AG09319 (cell line): ENCODE results near the gene SMIM38.
"Not testable (repeated sequence)": the region's sequence is repeated elsewhere in the genome, so short reads cannot be mapped to it uniquely, and the experiment has no call there.

ENCODE experiments used
- DNase-seq: peaks from one replicate; pipeline ENCODE4 v3.0.0-alpha.2; 2010; ENCODE audit warnings: low read depth; ENCODE audit errors: extremely low read depth
- TF ChIP-seq, protein P1 (sequence below): IDR thresholded peaks from 2 replicates; pipeline ENCODE4 v1.5.1; 2011; ENCODE audit warnings: low read depth, mild to moderate bottlenecking, inconsistent platforms, low read length, moderate library complexity

Gene SMIM38

DNA sequence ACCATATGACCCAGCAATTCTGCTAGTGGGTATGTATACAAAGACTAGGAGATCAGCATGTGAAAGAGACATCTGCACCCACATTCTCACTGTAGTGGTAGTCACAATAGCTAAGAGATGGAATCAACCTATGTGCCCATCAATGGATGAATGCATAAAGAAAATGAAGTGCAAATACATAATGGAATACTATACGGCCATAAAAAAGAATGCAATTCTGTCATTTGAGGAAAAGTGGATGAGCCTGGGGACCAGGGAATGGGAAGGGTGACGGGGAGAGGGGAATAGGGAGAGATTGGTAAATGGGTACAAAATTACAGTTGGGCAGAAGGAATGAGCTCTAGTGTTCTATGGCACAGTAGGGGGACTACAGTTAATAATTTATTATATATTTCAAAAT lies 26.7 kb upstream of the SMIM38 start:
- no peak for DNase-seq
- TF ChIP-seq, protein P1, sequence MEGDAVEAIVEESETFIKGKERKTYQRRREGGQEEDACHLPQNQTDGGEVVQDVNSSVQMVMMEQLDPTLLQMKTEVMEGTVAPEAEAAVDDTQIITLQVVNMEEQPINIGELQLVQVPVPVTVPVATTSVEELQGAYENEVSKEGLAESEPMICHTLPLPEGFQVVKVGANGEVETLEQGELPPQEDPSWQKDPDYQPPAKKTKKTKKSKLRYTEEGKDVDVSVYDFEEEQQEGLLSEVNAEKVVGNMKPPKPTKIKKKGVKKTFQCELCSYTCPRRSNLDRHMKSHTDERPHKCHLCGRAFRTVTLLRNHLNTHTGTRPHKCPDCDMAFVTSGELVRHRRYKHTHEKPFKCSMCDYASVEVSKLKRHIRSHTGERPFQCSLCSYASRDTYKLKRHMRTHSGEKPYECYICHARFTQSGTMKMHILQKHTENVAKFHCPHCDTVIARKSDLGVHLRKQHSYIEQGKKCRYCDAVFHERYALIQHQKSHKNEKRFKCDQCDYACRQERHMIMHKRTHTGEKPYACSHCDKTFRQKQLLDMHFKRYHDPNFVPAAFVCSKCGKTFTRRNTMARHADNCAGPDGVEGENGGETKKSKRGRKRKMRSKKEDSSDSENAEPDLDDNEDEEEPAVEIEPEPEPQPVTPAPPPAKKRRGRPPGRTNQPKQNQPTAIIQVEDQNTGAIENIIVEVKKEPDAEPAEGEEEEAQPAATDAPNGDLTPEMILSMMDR: no peak

DNA sequence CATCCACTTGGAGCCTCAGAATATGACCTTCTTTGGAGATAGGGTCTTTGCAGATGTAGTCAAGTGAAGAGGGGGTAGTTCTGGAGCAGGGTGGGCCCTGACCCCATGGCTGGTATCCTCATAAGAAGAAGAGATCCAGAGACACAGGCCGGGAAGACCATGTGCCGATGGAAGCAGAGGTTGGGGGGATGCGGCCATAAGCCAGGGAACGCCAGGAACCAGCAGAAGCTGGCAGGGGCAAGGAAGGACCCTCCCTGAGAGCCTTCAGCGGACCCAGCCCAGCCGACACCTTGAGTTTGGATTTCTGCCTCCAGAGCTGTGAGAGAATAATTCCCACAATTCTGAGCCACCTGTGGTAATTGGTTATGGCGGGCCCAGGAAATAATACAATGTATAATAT lies 26.1 kb upstream of the SMIM38 start:
- TF ChIP-seq, protein P1: no peak
- no peak for DNase-seq

DNA sequence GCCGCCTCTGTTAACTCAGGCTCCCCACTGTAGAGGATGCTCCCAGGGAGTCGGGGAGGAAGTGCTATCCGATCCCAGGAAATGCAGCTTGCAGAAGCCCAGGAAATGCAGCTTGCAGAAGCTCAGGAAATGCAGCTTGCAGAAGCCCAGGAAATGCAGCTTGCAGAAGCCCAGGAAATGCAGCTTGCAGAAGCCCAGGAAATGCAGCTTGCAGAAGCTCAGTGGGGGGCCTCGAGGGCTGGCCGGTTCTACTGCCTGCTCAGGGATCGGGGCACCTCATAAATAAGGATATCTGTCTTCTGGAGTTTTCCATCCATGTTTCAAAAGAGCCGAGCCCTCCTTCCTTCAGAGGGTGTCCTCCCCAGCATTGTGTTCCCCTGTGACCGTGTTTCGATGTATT lies 25.1 kb upstream of the SMIM38 start:
- no peak for DNase-seq
- TF ChIP-seq, protein P1: no peak

DNA sequence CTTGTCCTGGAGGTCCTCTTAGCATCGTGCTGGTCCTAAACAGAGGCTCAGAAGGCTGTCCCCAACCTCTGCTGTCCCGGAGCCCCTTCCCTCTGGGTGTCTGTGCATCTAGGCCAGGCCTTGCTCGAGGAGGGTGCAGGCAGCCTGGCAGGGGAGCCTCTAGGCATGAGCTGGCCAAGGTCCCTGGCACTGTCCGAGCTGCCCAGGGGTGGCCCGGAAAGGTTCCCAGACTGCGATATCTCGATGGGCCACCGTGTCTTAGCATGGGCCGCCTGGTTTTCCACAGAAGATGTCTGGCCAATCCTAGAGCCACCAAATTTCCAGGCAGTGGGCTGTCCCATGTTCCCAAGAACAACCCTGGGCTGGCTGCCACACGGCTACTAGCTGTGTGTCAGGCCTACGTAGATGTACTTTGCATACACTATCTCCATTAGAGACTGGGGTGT lies 24.6 kb upstream of the SMIM38 start:
- TF ChIP-seq, protein P1: no peak
- DNase-seq: no peak

DNA sequence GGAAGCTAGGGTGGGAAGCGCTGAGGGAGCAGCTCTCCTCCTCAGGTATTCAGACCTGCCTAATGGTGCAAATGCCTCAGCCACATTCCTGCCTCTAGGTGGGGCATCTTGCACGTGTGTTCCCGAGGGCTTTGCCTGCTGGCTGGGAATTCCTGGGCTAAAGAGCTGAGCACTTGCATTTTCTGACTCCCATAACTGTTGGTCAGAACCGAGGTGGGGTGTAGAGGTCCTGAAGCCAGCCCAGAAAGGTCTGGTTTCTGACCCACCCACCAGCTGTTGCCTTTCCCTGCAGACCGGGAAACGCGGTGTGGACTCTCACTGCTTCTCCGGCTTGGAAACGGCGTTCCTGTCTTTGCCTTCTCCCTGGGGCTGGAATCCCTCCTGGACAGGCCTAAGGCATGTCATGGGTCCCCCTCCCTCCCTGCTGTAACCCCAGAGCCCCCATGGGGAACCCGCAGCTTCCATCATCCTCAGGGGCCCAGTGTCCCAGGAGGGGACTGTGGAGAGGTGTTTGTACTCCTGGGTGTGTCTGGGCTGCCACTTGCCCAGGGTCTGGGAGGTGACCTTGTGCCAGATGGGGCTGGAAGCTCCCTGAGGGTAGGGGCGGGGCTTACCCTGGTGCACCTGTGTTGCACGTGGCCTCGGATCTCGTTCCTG lies 24.0 kb upstream of the SMIM38 start:
- peak; percentile 36 for DNase-seq
- TF ChIP-seq, protein P1: peak; percentile 68

DNA sequence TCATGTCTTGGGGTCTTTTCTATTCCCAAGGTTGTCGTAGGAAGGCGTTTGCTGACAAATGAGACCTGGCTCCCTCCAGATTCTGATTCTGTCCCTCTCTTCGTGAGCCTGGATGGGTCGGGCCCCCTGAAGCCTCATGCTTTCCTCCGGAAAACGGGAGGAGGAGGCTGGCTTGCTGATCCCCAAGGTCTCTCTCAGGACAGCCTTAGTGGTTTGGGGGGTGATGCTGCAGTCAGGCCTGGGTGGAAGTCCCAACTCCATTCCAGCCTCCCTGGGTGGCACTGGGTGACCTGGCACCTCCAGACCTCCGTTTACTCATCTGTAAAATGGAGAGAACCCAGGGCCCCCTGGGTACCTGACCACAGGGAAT lies 23.4 kb upstream of the SMIM38 start:
- TF ChIP-seq, protein P1: no peak
- DNase-seq: no peak

DNA sequence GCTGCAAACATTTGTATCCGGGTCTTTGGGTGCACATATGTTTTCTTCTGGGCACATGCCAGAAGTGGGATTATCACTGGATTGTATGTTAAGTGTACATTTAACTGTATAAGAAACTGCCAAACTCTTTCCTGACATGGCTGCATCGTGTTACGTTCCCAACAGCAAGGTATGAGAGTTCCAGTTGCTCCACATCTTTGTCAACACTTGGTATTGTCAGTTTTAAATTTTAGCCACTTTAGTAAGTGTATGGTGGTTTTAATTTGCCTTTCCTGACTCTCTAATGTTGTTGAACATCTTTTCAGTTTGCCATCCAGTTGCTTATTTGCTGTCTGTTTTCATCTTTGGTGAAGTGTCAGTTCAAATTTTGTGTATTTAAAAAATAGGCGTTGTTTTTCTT lies 22.5 kb upstream of the SMIM38 start:
- no peak for DNase-seq
- TF ChIP-seq, protein P1: no peak

DNA sequence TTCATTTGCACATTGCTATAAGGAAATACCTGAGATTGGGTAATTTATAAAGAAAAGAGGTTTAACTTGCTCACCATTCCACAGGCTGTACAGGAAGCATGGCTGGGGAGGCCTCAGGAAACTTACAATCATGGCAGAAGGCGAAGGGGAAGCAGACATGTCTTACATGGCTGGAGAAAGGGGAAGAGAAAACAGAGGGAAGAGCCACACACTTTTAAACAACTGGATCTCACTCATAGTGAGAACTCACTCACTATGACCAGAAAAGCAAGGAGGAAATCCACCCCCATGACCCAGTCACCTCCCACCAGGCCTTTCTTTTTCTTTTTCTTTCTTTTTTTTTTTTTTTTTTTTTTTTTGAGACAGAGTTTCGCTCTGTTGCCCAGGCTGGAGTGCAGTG lies 21.6 kb upstream of the SMIM38 start:
- not testable (repeated sequence) for DNase-seq
